ENCODE results near the gene PCDHGA12. TPM values are rescaled to one million over a fixed set of nuclear protein-coding genes. Genes with fewer than 3 reads are reported as not detected.
"Not testable (repeated sequence)": the region's sequence is repeated elsewhere in the genome, so short reads cannot be mapped to it uniquely, and the experiment has no call there.

Gene PCDHGA12
- polyA plus RNA-seq, 1 experiment = 7.9 TPM

DNA sequence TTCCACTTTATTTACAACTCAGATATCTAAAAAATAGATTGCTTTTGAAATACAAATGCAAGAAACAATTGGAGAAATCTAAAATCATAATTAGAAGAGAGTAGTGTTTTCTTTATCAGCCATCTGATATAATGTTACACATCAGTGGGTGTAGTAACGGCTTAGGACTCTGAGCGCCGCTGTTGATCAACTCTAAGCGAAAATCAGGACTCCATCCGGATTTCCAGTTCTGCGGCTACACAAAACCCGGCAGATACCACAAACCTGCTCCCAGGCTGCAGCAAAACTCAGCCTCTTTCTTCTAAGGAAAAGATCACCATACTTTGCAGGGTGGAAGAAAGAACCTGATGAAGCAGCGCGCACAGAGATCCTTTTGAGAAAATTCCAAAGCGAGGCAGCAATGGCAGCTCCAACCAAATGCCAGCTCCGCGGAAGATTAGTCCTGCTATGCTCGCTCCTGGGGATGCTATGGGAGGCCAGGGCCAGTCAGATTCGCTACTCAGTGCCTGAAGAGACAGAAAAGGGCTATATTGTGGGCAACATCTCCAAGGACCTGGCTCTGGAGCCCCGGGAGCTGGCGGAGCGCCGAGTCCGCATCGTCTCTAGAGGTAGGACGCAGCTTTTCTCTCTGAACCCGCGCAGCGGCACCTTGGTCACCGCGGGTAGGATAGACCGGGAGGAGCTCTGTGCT is 27.6 kb upstream of the PCDHGA12 start, which contains the start of gene PCDHGA9:
Gene PCDHGA9, plus strand, starts transcription at position 226 of the 691 bp plus-strand sequence. Its CDS starts 175 bp downstream, at position 401.
- DNase-seq (ENCODE audit: low read depth) = no peak
- ChIA-PET POLR2A (no interaction called here), CTCF (interaction anchor here (0.6 to 1.5 kb wide), 4 partner anchors 12 to 161 kb away, joined by 3 to 8 read pairs (median 4); no protein-coding TSS in a partner anchor)
- Histone ChIP-seq H3K27me3 (ENCODE audit: control insufficient read depth, insufficient read depth, low read length) (no peaks in the 10 kb centered on the region), H3K36me3 (ENCODE audit: control insufficient read depth, insufficient read depth, low read length) (no peaks in the 10 kb centered on the region; the same call in 1 of the 2 replicates), H3K4me3 (ENCODE audit: low read depth, low read length) (no peak within 1 kb of the TSS)
- peak; percentile 35; the same call in 1 of the 2 replicates for TF ChIP-seq CTCF (IDR thresholded peaks at IDR 0.05; ENCODE audit: insufficient read depth, low read depth, low read length)

- ChIA-PET CTCF (interaction anchor here (0.6 to 1.5 kb wide), 5 partner anchors 13 to 161 kb away, joined by 3 to 8 read pairs (median 3); no protein-coding TSS in a partner anchor), POLR2A (no interaction called here)
- H3K4me3 ChIP-seq (ENCODE audit: low read depth, low read length) = no peak overlapping the region
- DNase-seq (ENCODE audit: low read depth) = no peak
- no peaks in the 10 kb centered on the region; the same call in 1 of the 2 replicates for H3K36me3 ChIP-seq (ENCODE audit: control insufficient read depth, insufficient read depth, low read length)
- no peaks in the 10 kb centered on the region for H3K27me3 ChIP-seq (ENCODE audit: control insufficient read depth, insufficient read depth, low read length)
- TF ChIP-seq CTCF (IDR thresholded peaks at IDR 0.05; ENCODE audit: insufficient read depth, low read depth, low read length) = no peak
Observed at GRCh38 chr5:141403387-141403786, 26.9 kb upstream of the PCDHGA12 start.

GRCh38 chr5:141407790-141408505 is 22.4 kb upstream of the PCDHGA12 start, which contains the start of gene PCDHGB6:
Gene PCDHGB6, plus strand, starts transcription at chr5:141408021. Its CDS starts 182 bp downstream, at chr5:141408203.
- DNase-seq (ENCODE audit: low read depth); H3K27me3 ChIP-seq (ENCODE audit: control insufficient read depth, insufficient read depth, low read length); POLR2A ChIA-PET; H3K36me3 ChIP-seq (ENCODE audit: control insufficient read depth, insufficient read depth, low read length): not testable (repeated sequence)
- peak within 1 kb of the TSS; percentile 26 for H3K4me3 ChIP-seq (ENCODE audit: low read depth, low read length)
- CTCF ChIA-PET = interaction anchor here (0.6 to 2.1 kb wide), 13 partner anchors 9 to 161 kb away, joined by 3 to 11 read pairs (median 4); partner anchors contain the start of genes PCDHGA11, PCDHGA2, PCDHGA6 and PCDHGB3
- peak; percentile 61 for TF ChIP-seq CTCF (IDR thresholded peaks at IDR 0.05; ENCODE audit: insufficient read depth, low read depth, low read length)

- ChIA-PET POLR2A (no interaction called here), CTCF (interaction anchor here (4.3 kb wide), 1 partner anchor 149 kb away, joined by 73 read pairs; no protein-coding TSS in a partner anchor)
- no peak overlapping the region for H3K4me3 ChIP-seq (ENCODE audit: low read depth, low read length)
- H3K27me3 ChIP-seq (ENCODE audit: control insufficient read depth, insufficient read depth, low read length) = no peaks in the 10 kb centered on the region
- H3K36me3 ChIP-seq (ENCODE audit: control insufficient read depth, insufficient read depth, low read length) = no peaks in the 10 kb centered on the region; the same call in 1 of the 2 replicates
- DNase-seq (ENCODE audit: low read depth) = no peak
- TF ChIP-seq CTCF (IDR thresholded peaks at IDR 0.05; ENCODE audit: insufficient read depth, low read depth, low read length) = no peak
Observed at GRCh38 chr5:141409598-141410306, 20.6 kb upstream of the PCDHGA12 start.

Measured in BJ (cell line).